ENCODE results near the gene GCNT2. TPM values are rescaled to one million over a fixed set of nuclear protein-coding genes. Genes with fewer than 3 reads are reported as not detected.

Gene GCNT2
- total RNA-seq, 1 experiment from 2014 or later, result 42.8 TPM

- TF ChIP-seq REST (IDR thresholded peaks at IDR 0.05; ENCODE audit: insufficient read depth in 1 of 2, low read depth in 2 of 2, low read length in 1 of 2) (no peak), POLR2AphosphoS5 (IDR thresholded peaks at IDR 0.05; ENCODE audit: low read depth, low read length) (no peak), SIN3A (IDR thresholded peaks at IDR 0.05; ENCODE audit: borderline replicate concordance, insufficient read depth, low read depth, low read length) (no peak), CTCF (IDR thresholded peaks at IDR 0.05) (no peak), TCF7L2 (IDR thresholded peaks at IDR 0.05; ENCODE audit: low read depth, low read length) (no peak)
- H3K4me1 ChIP-seq (ENCODE audit: control insufficient read depth, insufficient read depth, low read length), result peaks cover 10% of the 10 kb centered on the region
- BruUV-seq (replicated peaks), result TSS peak; percentile 59
- no peaks in the 10 kb centered on the region for H3K27me3 ChIP-seq (ENCODE audit: control insufficient read depth, insufficient read depth, low read length)
- DNase-seq (ENCODE audit: low read depth, low spot score) (no peak), ATAC-seq (no peak)
- intact Hi-C loops (cut with micrococcal nuclease; ENCODE audit: unreplicated experiment), result no loop called here
- peaks cover 2% of the 10 kb centered on the region; the same call in 1 of the 2 replicates for H3K36me3 ChIP-seq (ENCODE audit: control insufficient read depth, insufficient read depth, low read length)
- in situ Hi-C loops (cut with HindIII; ENCODE audit: low pct_unique_long_range_greater_than_20kb, low sequenced_read_pairs), result no loop called here
- no peak overlapping the region for H3K4me3 ChIP-seq (ENCODE audit: low read depth in 2 of 2, low read length in 2 of 2)
- H3K27ac ChIP-seq (ENCODE audit: low read length), result no peak overlapping the region
- ChIA-PET POLR2A (no interaction called here), CTCF (no interaction called here)
- H3K9me3 ChIP-seq (ENCODE audit: control insufficient read depth, insufficient read depth, low read depth, low read length), result no peaks in the 10 kb centered on the region
These were observed 57.6 kb downstream of the GCNT2 start for GRCh38 chr6:10578723-10579122.

GRCh38 chr6:10579803-10580202, 58.7 kb downstream of the GCNT2 start:
- intact Hi-C loops (cut with micrococcal nuclease; ENCODE audit: unreplicated experiment), result no loop called here
- peaks cover 10% of the 10 kb centered on the region for H3K4me1 ChIP-seq (ENCODE audit: control insufficient read depth, insufficient read depth, low read length)
- no peaks in the 10 kb centered on the region for H3K9me3 ChIP-seq (ENCODE audit: control insufficient read depth, insufficient read depth, low read depth, low read length)
- POLR2A ChIA-PET, result interaction anchor here (0.6 to 0.7 kb wide), 2 partner anchors 25 to 101 kb away, joined by 5 to 6 read pairs; no protein-coding TSS in a partner anchor
- in situ Hi-C loops (cut with HindIII; ENCODE audit: low pct_unique_long_range_greater_than_20kb, low sequenced_read_pairs), result no loop called here
- H3K36me3 ChIP-seq (ENCODE audit: control insufficient read depth, insufficient read depth, low read length), result peaks cover 2% of the 10 kb centered on the region; the same call in 1 of the 2 replicates
- DNase-seq (ENCODE audit: low read depth, low spot score) (no peak), ATAC-seq (no peak)
- no peak for TF ChIP-seq POLR2AphosphoS5 (IDR thresholded peaks at IDR 0.05; ENCODE audit: low read depth, low read length)
- TF ChIP-seq REST (IDR thresholded peaks at IDR 0.05; ENCODE audit: insufficient read depth in 1 of 2, low read depth in 2 of 2, low read length in 1 of 2), result no peak
- TF ChIP-seq TCF7L2 (IDR thresholded peaks at IDR 0.05; ENCODE audit: low read depth, low read length), result no peak
- no peak overlapping the region for H3K27ac ChIP-seq (ENCODE audit: low read length)
- no peaks in the 10 kb centered on the region for H3K27me3 ChIP-seq (ENCODE audit: control insufficient read depth, insufficient read depth, low read length)
- CTCF ChIA-PET, result interaction anchor here (0.6 kb wide), 1 partner anchor 180 kb away, joined by 5 read pairs; no protein-coding TSS in a partner anchor
- BruUV-seq (replicated peaks), result no TSS peak
- H3K4me3 ChIP-seq (ENCODE audit: low read depth in 2 of 2, low read length in 2 of 2), result no peak overlapping the region

All from Panc1 (cell line).